Esophagus squamous epithelium (tissue), 4 donors: ENCODE measurements around the gene TTC28.

Experiments used
- POLR2A ChIP-seq, 4 donors: fragments of 450-650 bp; IDR thresholded peaks; one replicate each; pipeline ENCODE4 v1.6.1; 2017; ENCODE audit warnings: antibody characterized with exemption in 4 of 4, mild to moderate bottlenecking in 4 of 4, moderate library complexity in 3 of 4
- TF ChIP-seq, protein P1 (sequence below), 6 experiments: fragments of 450-650 bp in 4 of 6; fragments of 200-600 bp in 2 of 6; sonication (generic) in 2 of 6; IDR thresholded peaks; one replicate each; pipeline ENCODE4 v1.5.1; 2016 to 2019; ENCODE audit warnings: antibody characterized with exemption in 6 of 6, mild to moderate bottlenecking in 4 of 6, moderate library complexity in 4 of 6

DNA sequence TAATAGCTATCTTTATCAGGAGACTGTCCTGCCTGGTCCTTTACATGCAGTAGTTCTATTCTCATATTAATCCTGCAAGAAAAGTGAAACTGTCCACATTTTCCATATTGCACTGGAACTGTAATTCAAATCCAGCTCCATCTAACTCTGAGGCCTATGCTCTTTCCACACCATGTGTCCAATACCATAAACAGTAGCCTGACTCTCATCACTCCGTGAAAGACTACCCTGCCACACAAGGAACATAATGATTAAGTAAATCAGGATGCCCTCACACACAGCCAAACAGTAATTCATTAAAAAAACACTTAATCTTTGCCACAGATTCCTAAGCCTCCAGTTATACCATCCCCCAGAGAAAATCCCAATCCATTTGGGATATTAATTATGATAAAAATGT is 475.3 kb downstream of the TTC28 start:
- TF ChIP-seq, protein P1, sequence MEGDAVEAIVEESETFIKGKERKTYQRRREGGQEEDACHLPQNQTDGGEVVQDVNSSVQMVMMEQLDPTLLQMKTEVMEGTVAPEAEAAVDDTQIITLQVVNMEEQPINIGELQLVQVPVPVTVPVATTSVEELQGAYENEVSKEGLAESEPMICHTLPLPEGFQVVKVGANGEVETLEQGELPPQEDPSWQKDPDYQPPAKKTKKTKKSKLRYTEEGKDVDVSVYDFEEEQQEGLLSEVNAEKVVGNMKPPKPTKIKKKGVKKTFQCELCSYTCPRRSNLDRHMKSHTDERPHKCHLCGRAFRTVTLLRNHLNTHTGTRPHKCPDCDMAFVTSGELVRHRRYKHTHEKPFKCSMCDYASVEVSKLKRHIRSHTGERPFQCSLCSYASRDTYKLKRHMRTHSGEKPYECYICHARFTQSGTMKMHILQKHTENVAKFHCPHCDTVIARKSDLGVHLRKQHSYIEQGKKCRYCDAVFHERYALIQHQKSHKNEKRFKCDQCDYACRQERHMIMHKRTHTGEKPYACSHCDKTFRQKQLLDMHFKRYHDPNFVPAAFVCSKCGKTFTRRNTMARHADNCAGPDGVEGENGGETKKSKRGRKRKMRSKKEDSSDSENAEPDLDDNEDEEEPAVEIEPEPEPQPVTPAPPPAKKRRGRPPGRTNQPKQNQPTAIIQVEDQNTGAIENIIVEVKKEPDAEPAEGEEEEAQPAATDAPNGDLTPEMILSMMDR (IDR thresholded peaks at IDR 0.05): no peak
- no peak for TF ChIP-seq POLR2A (IDR thresholded peaks at IDR 0.05)
